Spleen (tissue), 7 donors: ENCODE results near the gene SYCP1.

Experiments
- POLR2AphosphoS5 ChIP-seq, 3 donors: sonication (generic); formaldehyde crosslinking; IDR thresholded peaks; one replicate each; pipeline ENCODE4 v1.5.1; 2017; ENCODE audit warnings: antibody characterized with exemption in 3 of 3
- TF ChIP-seq, protein P1 (sequence below), 11 experiments: fragments of 200-600 bp in 7 of 11; fragments of 450-650 bp in 4 of 11; sonication (generic) in 4 of 11; IDR thresholded peaks in 8 of 11; conservative IDR thresholded peaks in 3 of 11; 1 replicate in 7 of 11; 2 replicates in 4 of 11; pipeline versions ENCODE4 v1.4.0 to v1.8.0; 2016 to 2021; ENCODE audit warnings: antibody characterized with exemption in 11 of 11, inconsistent platforms in 4 of 11, mild to moderate bottlenecking in 1 of 11
- donor health status: DM: no; HTN: no; CAD: no; lungs with moderate emphysema.
- donor health status: DM: no; HTN: no; CAD: no.
- donor health status: DM: no; HTN: no; CAD: no.

DNA sequence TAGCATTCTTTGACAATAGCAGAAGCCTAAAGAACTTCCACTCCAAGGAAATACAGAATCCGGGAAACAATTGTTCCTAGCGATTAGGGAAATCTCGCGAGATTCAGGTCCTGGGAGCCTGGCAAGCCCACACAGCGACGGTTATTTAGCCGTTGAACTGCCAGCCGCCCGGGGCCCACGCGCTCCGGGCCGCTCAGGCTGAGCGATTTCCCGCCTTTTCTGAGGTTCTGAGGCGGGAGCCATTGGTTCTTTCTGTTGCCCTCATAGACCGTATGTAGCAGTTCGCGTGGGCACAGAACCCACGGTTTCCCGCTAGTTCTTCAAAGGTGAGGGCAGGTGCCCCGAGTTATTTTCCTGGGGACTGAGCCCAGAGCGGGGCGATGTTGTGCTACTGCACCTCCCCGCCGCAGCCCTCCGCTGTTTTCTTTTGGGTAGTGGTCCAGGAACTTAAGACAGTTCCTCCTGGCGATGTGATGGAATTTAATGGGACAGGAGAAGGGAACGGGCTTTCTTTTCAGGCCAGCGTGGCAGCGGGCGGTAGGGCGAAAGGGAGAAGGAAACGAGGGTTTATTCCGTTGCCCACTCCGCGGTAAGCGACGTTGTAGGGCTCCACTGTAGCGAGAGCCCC lies at the start of gene SYCP1:
- TF ChIP-seq, protein P1, sequence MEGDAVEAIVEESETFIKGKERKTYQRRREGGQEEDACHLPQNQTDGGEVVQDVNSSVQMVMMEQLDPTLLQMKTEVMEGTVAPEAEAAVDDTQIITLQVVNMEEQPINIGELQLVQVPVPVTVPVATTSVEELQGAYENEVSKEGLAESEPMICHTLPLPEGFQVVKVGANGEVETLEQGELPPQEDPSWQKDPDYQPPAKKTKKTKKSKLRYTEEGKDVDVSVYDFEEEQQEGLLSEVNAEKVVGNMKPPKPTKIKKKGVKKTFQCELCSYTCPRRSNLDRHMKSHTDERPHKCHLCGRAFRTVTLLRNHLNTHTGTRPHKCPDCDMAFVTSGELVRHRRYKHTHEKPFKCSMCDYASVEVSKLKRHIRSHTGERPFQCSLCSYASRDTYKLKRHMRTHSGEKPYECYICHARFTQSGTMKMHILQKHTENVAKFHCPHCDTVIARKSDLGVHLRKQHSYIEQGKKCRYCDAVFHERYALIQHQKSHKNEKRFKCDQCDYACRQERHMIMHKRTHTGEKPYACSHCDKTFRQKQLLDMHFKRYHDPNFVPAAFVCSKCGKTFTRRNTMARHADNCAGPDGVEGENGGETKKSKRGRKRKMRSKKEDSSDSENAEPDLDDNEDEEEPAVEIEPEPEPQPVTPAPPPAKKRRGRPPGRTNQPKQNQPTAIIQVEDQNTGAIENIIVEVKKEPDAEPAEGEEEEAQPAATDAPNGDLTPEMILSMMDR (IDR thresholded peaks at IDR 0.05 in 8 of 11, conservative IDR thresholded peaks at IDR 0.05 in 3 of 11), result no peak
- no peak for TF ChIP-seq POLR2AphosphoS5 (IDR thresholded peaks at IDR 0.05)
